ENCODE data around the gene RASAL2. TPM values are rescaled to one million over a fixed set of nuclear protein-coding genes. Genes with fewer than 3 reads are reported as not detected.
"Not testable (repeated sequence)": the region's sequence is repeated elsewhere in the genome, so short reads cannot be mapped to it uniquely, and the experiment has no call there.

The RASAL2 gene
- polyA plus RNA-seq, 3 donors = 18.5 to 21.8 (median 19.9) TPM

DNA sequence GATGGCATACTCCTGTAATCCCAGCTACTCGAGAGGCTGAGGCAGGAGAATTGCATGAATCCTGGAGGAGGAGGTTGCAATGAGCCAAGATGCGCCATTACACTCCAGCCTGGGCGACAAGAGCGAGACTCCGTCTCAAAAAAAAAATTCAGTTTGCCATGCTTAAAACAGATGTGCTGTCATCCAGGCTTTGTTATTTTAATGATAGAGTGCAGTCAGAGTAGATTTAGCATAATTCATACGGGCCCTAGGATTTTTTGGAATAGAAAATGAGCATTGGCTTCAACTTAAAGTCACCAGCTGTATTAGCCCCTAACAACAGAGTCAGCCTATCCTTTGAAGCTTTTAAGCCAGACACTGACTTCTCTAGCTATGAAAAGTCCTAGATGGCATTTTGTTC lies 124.6 kb downstream of the RASAL2 start:
- DNase-seq (ENCODE audit: low read depth in 3 of 3, low spot score in 2 of 3) = no peak

- no peak for DNase-seq (ENCODE audit: low read depth in 3 of 3, low spot score in 2 of 3)
Measured at GRCh38 chr1:178220094-178220493, 126.2 kb downstream of the RASAL2 start.

GRCh38 chr1:178223289-178223688 lies 129.4 kb downstream of the RASAL2 start:
- no peak for DNase-seq (ENCODE audit: low read depth in 3 of 3, low spot score in 2 of 3)

DNA sequence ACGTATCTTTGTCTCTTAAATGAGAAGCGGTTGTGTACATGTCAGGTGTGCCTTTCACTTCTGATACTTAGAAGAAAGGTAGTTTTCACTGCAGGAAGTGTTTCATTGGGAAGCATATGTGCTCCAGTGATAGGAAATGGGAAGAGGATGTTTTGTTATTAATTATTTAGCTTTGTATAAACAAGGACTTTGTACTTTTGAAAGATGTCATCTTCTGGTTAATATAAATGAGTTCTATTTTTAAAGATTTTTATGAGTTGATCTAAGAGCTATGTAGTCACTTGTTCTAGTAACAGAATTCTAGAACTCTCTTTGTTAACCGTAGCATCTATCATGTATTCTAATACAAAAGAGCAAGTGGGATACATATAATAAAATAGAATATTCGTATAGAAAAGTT lies 130.5 kb downstream of the RASAL2 start:
- no peak for DNase-seq (ENCODE audit: low read depth in 3 of 3, low spot score in 2 of 3)

- no peak for DNase-seq (ENCODE audit: low read depth in 3 of 3, low spot score in 2 of 3)
Measured at GRCh38 chr1:178230881-178231409, 137.0 kb downstream of the RASAL2 start.

- DNase-seq (ENCODE audit: low read depth in 3 of 3, low spot score in 2 of 3) = no peak
Measured at GRCh38 chr1:178232108-178232507, 138.2 kb downstream of the RASAL2 start.

DNA sequence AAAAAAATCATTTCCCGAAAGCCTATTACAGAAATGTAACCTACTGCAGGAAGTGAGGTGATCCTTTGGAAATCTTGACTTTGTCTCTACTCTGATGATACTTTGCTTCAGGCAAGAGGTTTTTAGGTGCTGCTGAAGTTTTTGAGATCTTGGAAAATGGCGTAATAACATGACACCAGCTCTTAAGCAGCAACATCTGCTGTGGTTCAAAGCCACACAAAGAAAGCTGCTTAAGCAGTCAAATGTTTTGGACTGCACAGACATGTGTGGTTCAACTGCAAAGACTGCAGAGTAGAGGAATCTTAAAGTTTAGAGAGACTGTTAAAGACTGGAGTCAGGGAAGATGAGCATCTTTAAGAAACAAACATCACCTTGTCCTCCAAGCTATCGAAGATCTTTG lies 139.0 kb downstream of the RASAL2 start:
- no peak for DNase-seq (ENCODE audit: low read depth in 3 of 3, low spot score in 2 of 3)

- no peak for DNase-seq (ENCODE audit: low read depth in 3 of 3, low spot score in 2 of 3)
Measured at GRCh38 chr1:178237121-178237520, 143.2 kb downstream of the RASAL2 start.

DNA sequence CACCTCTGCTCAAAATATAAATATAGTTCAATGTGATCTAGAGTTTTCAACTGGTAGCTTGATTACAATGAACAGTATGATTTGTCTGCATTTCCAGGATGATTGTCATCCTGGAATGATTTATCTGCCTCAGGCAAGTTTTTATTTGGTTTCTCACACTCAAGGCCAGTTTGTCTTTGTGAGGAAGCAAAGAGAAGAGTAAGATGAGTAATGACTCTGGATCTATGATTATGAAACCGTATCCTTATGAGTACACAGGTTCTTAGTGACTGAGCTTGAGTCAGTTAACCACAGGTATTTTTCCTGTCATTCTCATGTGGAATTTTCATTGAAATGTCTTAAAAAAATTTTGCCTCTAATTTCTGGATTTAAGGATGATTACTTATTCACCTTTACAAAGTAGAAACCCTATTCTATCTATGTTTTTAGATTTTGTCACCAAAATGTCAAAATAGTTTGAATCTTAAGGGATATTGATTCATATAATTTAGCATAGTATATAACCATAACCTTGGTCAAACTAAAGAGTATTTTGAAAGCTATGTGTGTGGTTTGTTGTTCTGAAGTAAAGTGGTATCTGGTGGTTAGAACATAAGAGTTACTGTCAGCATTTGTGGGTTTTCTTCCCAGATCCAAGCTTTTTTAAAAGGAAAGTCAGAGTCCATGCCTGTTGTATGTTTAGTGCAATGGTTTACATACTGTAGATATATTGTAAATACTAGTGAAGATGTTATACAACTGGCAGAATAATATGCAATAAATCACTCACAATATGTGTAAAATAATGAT lies 145.0 kb downstream of the RASAL2 start:
- no peak for DNase-seq (ENCODE audit: low read depth in 3 of 3, low spot score in 2 of 3)

DNA sequence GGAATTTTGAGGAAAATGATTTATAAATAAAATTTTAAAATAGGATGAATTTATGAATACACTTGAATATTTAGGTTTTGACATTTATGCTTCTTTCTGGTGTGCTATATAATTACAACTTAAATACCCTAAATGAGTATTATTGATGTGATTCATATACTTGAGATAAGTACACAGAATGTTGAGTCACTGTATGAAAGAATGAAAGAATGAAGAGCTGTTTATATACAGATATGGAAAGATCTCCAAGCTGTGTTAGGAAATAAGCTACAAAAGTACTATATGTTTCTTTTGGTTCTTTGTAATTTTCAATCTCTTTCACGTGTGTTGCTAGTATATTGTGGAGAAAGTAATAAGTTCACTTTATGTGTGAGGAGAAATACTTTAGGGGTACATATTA lies 147.2 kb downstream of the RASAL2 start:
- DNase-seq (ENCODE audit: low read depth in 3 of 3, low spot score in 2 of 3) = no peak

DNA sequence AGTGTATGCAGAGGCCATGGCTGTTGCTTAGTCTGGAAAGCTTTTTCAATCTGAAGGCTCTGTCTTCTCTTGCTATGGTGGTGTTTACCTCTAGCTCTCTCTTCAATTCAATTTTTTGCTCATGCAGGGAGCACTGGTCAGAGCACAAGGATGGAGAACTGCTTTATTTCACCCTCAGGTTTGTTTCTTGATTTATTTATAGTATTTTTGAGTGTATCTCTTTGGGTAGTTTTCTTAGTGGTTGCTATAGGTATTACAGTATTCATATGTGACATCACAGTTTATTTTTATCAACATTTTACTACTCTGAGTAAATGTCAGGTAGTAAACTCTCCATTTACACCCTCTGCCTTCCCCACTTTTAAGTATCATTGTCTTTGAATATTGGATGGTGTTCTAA lies 147.9 kb downstream of the RASAL2 start:
- DNase-seq (ENCODE audit: low read depth in 3 of 3, low spot score in 2 of 3) = no peak

DNA sequence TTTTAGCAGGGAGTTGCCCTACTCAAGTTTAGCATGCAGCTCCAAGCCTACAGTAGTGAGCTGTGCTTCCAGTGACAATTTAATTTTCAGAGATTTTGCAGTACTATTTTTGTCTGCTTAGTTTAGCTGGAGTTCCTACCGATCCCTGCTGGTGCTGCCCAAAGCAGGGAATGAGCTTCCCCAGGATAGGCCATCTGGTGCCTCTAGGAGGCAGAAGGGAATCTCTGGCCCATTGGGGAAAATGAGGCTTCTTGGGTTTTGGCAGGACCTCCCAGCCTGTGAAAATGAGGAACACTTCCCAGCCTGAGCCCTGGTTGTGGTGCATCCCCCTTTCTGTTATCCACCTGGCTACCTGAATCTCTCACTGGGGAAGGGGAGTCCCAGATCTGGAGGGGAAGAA lies 149.2 kb downstream of the RASAL2 start:
- DNase-seq (ENCODE audit: low read depth in 3 of 3, low spot score in 2 of 3) = no peak

DNA sequence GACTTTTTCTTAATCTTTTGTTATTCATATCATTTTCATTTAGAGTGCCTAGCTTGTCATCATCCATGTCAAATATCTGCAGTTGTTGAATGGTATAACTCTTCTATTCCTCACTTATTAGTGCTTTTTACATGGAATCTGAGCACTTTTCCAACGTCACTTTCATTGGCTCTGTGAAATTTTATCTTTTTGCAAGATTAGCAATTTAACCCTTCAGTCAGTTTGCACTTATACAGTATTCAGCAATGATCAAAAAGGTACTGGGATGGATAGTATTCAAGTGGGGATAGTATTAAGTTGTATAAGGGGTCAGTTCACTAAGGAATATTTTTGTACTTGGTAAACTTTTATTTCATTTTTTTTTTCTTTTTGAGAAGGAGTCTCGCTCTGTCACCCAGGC lies 150.0 kb downstream of the RASAL2 start:
- no peak for DNase-seq (ENCODE audit: low read depth in 3 of 3, low spot score in 2 of 3)

DNA sequence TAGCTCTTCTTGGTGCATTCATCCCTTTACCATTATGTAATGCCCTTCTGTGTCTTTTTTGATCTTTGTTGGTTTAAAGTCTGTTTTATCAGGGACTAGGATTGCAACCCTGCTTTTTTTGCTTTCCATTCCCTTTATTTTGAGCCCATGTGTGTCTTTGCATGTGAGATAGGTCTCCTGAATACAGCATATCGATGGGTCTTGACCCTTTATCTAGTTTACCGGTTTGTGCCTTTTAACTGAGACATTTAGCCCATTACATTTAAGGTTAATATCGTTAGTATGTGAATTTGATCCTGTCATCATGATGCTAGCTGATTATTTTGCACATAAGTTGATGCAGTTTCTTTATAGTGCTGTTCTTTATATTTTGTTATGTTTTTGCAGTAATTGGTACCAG lies 154.4 kb downstream of the RASAL2 start:
- not testable (repeated sequence) for DNase-seq (ENCODE audit: low read depth in 3 of 3, low spot score in 2 of 3)

- DNase-seq (ENCODE audit: low read depth in 3 of 3, low spot score in 2 of 3) = not testable (repeated sequence)
Measured at GRCh38 chr1:178253581-178253980, 159.7 kb downstream of the RASAL2 start.

DNA sequence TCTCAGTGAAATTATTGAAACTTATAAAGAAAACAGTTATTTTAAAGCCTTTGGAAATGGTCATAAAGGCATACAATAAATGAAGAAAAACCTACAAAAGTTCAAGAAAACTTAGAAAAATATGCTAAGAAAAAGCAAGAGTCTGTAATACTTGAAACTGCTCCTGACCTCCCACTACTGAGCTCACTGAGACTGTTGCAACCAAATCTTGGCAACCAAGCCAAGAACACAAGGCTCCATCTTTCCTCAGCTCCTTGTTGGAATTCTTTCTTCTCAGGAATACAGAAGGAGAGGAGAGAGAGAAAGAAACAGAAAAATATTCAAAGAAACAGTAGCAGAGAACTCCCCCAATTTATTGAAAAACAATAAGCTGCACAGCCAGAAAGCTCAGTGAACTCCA lies 160.5 kb downstream of the RASAL2 start:
- DNase-seq (ENCODE audit: low read depth in 3 of 3, low spot score in 2 of 3) = no peak

GRCh38 chr1:178258536-178258935 lies 164.6 kb downstream of the RASAL2 start:
- DNase-seq (ENCODE audit: low read depth in 3 of 3, low spot score in 2 of 3) = no peak

DNA sequence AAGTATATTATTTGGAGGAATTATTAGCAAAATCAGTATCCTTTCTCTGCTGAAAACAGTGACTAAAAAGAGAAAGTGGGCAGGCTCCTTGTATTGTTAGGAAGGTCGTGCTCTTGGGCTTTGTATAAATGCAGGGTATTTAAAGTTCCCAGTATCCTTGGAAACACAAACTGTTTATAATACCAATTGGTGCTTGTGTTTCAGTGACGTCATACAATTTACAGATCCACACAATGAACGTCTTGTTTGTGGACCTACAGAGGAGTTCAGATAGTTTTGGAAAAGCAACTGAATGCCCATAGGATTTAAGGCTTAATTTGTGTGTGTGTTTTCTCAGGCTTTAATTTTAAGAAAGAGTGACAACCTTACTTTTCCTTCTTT lies 168.2 kb downstream of the RASAL2 start:
- no peak for DNase-seq (ENCODE audit: low read depth in 3 of 3, low spot score in 2 of 3)

GRCh38 chr1:178263341-178263740 lies 169.4 kb downstream of the RASAL2 start:
- DNase-seq (ENCODE audit: low read depth in 3 of 3, low spot score in 2 of 3) = no peak

DNA sequence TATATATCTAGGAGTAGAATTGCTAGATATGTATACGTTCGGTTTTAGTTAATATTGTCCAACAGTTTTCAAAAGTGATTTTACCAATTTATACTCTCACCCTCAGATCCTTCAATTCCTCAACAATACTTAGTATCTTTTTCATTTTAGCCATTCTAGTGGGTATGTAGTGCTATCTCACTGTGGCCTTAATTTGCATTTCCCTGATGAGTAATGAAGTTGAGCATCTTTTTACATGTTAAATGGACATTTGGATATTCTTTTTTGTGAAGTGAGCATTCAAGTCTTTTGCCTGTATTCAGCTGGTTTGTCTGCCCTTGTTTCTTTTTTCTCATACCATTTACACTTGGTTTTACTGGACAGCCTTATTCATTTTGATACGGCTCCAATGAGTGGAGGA lies 172.2 kb downstream of the RASAL2 start:
- DNase-seq (ENCODE audit: low read depth in 3 of 3, low spot score in 2 of 3) = no peak

DNA sequence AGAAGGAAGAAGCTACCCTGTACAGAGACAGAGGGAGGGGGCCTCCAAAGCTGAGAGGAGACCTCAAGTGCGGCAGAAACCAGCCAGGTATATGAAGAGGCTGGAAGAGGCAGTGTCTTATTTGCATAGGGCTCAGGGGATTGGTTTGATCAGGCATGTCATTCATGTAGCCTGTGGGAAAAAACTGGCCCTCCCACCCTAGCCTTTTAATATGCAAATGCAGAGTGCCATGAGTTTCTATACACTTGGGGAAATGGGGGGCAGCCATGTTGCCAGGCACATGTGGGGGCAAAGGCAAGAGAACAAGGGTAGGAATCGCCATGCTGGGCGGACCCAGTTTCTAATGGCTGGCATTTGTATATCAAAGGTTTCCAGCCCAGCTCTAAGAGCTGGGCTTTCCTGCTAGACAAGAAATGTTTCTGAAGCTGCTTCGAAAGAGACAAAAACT lies 172.7 kb downstream of the RASAL2 start:
- no peak for DNase-seq (ENCODE audit: low read depth in 3 of 3, low spot score in 2 of 3)

- no peak for DNase-seq (ENCODE audit: low read depth in 3 of 3, low spot score in 2 of 3)
Measured at GRCh38 chr1:178267646-178268094, 173.8 kb downstream of the RASAL2 start.

GRCh38 chr1:178271471-178271870 lies 177.6 kb downstream of the RASAL2 start:
- DNase-seq (ENCODE audit: low read depth in 3 of 3, low spot score in 2 of 3) = no peak
